ENCODE results near the gene KLHL29.

The KLHL29 gene

GRCh38 chr2:23531881-23532280 lies 146.9 kb downstream of the KLHL29 start:
- no peak overlapping the region for H3K4me2 ChIP-seq (ENCODE audit: low read depth, low read length)

GRCh38 chr2:23532391-23533337 lies 147.7 kb downstream of the KLHL29 start:
- TF ChIP-seq EZH2phosphoT487 (IDR thresholded peaks at IDR 0.05; ENCODE audit: low read length) (no peak), EZH2 (optimal IDR thresholded peaks at IDR 0.05; ENCODE audit: low read depth, low read length) (no peak), CTCF (IDR thresholded peaks at IDR 0.05; ENCODE audit: low read length) (no peak)
- no peaks in the 10 kb centered on the region for H3K27me3 ChIP-seq (replicated peaks; ENCODE audit: insufficient read depth, low read length)
- no peaks in the 10 kb centered on the region for H3K4me1 ChIP-seq (ENCODE audit: low read length)
- no peak overlapping the region for H3K4me2 ChIP-seq (ENCODE audit: low read depth, low read length)
- H3K9me3 ChIP-seq (replicated peaks; ENCODE audit: insufficient read depth, low read length), result no peaks in the 10 kb centered on the region
- no peak overlapping the region for H3K4me3 ChIP-seq (ENCODE audit: low read length)
- H2AFZ ChIP-seq (ENCODE audit: low read length), result no peak overlapping the region
- DNase-seq, result no peak
- no peaks in the 10 kb centered on the region for H4K20me1 ChIP-seq (ENCODE audit: insufficient read depth, low read length)
- no peaks in the 10 kb centered on the region for H3K79me2 ChIP-seq (ENCODE audit: low read length)
- no peak overlapping the region for H3K27ac ChIP-seq (ENCODE audit: low read length)
- no peaks in the 10 kb centered on the region for H3F3A ChIP-seq (ENCODE audit: insufficient read depth, low read length)
- no peaks in the 10 kb centered on the region for H3K36me3 ChIP-seq (replicated peaks; ENCODE audit: insufficient read depth, low read length)
- H3K9me2 ChIP-seq (replicated peaks; ENCODE audit: insufficient read depth, low read length), result no peaks in the 10 kb centered on the region
- H3K9ac ChIP-seq (ENCODE audit: low read length), result no peak overlapping the region

More at GRCh38 chr2:23531881-23532280, 146.9 kb downstream of the KLHL29 start:
- H3K9me2 ChIP-seq (replicated peaks; ENCODE audit: insufficient read depth, low read length), result no peaks in the 10 kb centered on the region
- H3F3A ChIP-seq (ENCODE audit: insufficient read depth, low read length), result no peaks in the 10 kb centered on the region
- H3K79me2 ChIP-seq (ENCODE audit: low read length), result no peaks in the 10 kb centered on the region
- no peak overlapping the region for H3K9ac ChIP-seq (ENCODE audit: low read length)
- H3K36me3 ChIP-seq (replicated peaks; ENCODE audit: insufficient read depth, low read length), result no peaks in the 10 kb centered on the region
- H3K27ac ChIP-seq (ENCODE audit: low read length), result no peak overlapping the region
- DNase-seq, result no peak
- no peaks in the 10 kb centered on the region for H3K4me1 ChIP-seq (ENCODE audit: low read length)
- no peaks in the 10 kb centered on the region for H3K9me3 ChIP-seq (replicated peaks; ENCODE audit: insufficient read depth, low read length)
- no peak overlapping the region for H3K4me3 ChIP-seq (ENCODE audit: low read length)
- H2AFZ ChIP-seq (ENCODE audit: low read length), result no peak overlapping the region
- H3K27me3 ChIP-seq (replicated peaks; ENCODE audit: insufficient read depth, low read length), result no peaks in the 10 kb centered on the region
- no peaks in the 10 kb centered on the region for H4K20me1 ChIP-seq (ENCODE audit: insufficient read depth, low read length)
- TF ChIP-seq EZH2phosphoT487 (IDR thresholded peaks at IDR 0.05; ENCODE audit: low read length), result no peak
- no peak for TF ChIP-seq EZH2 (optimal IDR thresholded peaks at IDR 0.05; ENCODE audit: low read depth, low read length)
- no peak for TF ChIP-seq CTCF (IDR thresholded peaks at IDR 0.05; ENCODE audit: low read length)

GRCh38 chr2:23533338-23533695 lies 148.3 kb downstream of the KLHL29 start:
- no peaks in the 10 kb centered on the region for H3K4me1 ChIP-seq (ENCODE audit: low read length)
- H3K36me3 ChIP-seq (replicated peaks; ENCODE audit: insufficient read depth, low read length), result no peaks in the 10 kb centered on the region
- H3F3A ChIP-seq (ENCODE audit: insufficient read depth, low read length), result no peaks in the 10 kb centered on the region
- H2AFZ ChIP-seq (ENCODE audit: low read length), result no peak overlapping the region
- no peaks in the 10 kb centered on the region for H4K20me1 ChIP-seq (ENCODE audit: insufficient read depth, low read length)
- H3K4me3 ChIP-seq (ENCODE audit: low read length), result no peak overlapping the region
- H3K9ac ChIP-seq (ENCODE audit: low read length), result no peak overlapping the region
- DNase-seq, result no peak
- TF ChIP-seq EZH2 (optimal IDR thresholded peaks at IDR 0.05; ENCODE audit: low read depth, low read length), result no peak
- TF ChIP-seq CTCF (IDR thresholded peaks at IDR 0.05; ENCODE audit: low read length), result no peak
- H3K27me3 ChIP-seq (replicated peaks; ENCODE audit: insufficient read depth, low read length), result no peaks in the 10 kb centered on the region
- no peaks in the 10 kb centered on the region for H3K9me3 ChIP-seq (replicated peaks; ENCODE audit: insufficient read depth, low read length)
- H3K9me2 ChIP-seq (replicated peaks; ENCODE audit: insufficient read depth, low read length), result no peaks in the 10 kb centered on the region
- H3K27ac ChIP-seq (ENCODE audit: low read length), result no peak overlapping the region
- no peaks in the 10 kb centered on the region for H3K79me2 ChIP-seq (ENCODE audit: low read length)
- no peak overlapping the region for H3K4me2 ChIP-seq (ENCODE audit: low read depth, low read length)
